Umbilical cord (tissue), 2 donors: ENCODE results near the gene PKP2. TPM values are rescaled to one million over a fixed set of nuclear protein-coding genes. Genes with fewer than 3 reads are reported as not detected.

Experiments
- DNase-seq: peaks from one replicate; pipeline ENCODE4 v3.0.0-alpha.2; 2015; ENCODE audit warnings: low spot score
- total RNA-seq: library from RNA; depleted of rRNA; stranded (reverse); fragments of >200 nt; gene quantifications from one replicate; pipeline ENCODE4 v1.2.3, GENCODE V29; 2014; ENCODE audit warnings: low replicate concordance; ENCODE audit not compliant: insufficient read depth

Gene PKP2
- total RNA-seq, 1 donor from 2014 or later, result 45.7 TPM

- no peak for DNase-seq
Observed at GRCh38 chr12:32811686-32812392, 84.7 kb downstream of the PKP2 start.

GRCh38 chr12:32809846-32810245 is 86.7 kb downstream of the PKP2 start:
- no peak for DNase-seq

- DNase-seq, result no peak
Observed at GRCh38 chr12:32809196-32809595, 87.4 kb downstream of the PKP2 start.

- DNase-seq, result no peak
Observed at GRCh38 chr12:32804301-32804700, 92.3 kb downstream of the PKP2 start.

- DNase-seq, result peak; percentile 65
Observed at GRCh38 chr12:32801269-32801980, 95.2 kb downstream of the PKP2 start.

GRCh38 chr12:32794281-32794680 is 102.3 kb downstream of the PKP2 start:
- DNase-seq, result no peak

- DNase-seq, result peak; percentile 93
Observed at GRCh38 chr12:32789916-32790315, 106.7 kb downstream of the PKP2 start.

GRCh38 chr12:32789446-32789845 is 107.1 kb downstream of the PKP2 start:
- peak; percentile 98 for DNase-seq

GRCh38 chr12:32788405-32788804 is 108.2 kb downstream of the PKP2 start:
- DNase-seq, result peak; percentile 16

GRCh38 chr12:32785557-32785956 is 111.0 kb downstream of the PKP2 start:
- no peak for DNase-seq

- DNase-seq, result peak; percentile 34
Observed at GRCh38 chr12:32783029-32783428, 113.5 kb downstream of the PKP2 start.

GRCh38 chr12:32780071-32780470 is 116.5 kb downstream of the PKP2 start:
- DNase-seq, result peak; percentile 46

- DNase-seq, result peak; percentile 45
Observed at GRCh38 chr12:32777691-32778175, 118.8 kb downstream of the PKP2 start.

- no peak for DNase-seq
Observed at GRCh38 chr12:32777159-32777558, 119.4 kb downstream of the PKP2 start.

- DNase-seq, result no peak
Observed at GRCh38 chr12:32776258-32776657, 120.3 kb downstream of the PKP2 start.

GRCh38 chr12:32773691-32774090 is 122.9 kb downstream of the PKP2 start:
- DNase-seq, result peak; percentile 69

- DNase-seq, result peak; percentile 67
Observed at GRCh38 chr12:32770141-32770540, 126.4 kb downstream of the PKP2 start.

GRCh38 chr12:32768518-32768917 is 128.1 kb downstream of the PKP2 start:
- no peak for DNase-seq

- no peak for DNase-seq
Observed at GRCh38 chr12:32765906-32766305, 130.7 kb downstream of the PKP2 start.

- no peak for DNase-seq
Observed at GRCh38 chr12:32761716-32762115, 134.9 kb downstream of the PKP2 start.

GRCh38 chr12:32757157-32757556 is 139.4 kb downstream of the PKP2 start:
- no peak for DNase-seq

- peak; percentile 68 for DNase-seq
Observed at GRCh38 chr12:32756476-32757066, 140.0 kb downstream of the PKP2 start.
